KOPT-K1 (cell line): ENCODE measurements around the gene RNF14.

Experiments
- H3K27ac ChIP-seq: fragments of 200-600 bp; sonication (generic); 2 replicates; pipeline ENCODE4 v1.5.1; 2016; ENCODE audit warnings: antibody characterized with exemption, mild to moderate bottlenecking, low read depth, low read length; ENCODE audit not compliant: poor library complexity, severe bottlenecking
- H3K36me3 ChIP-seq: fragments of 200-600 bp; sonication (generic); 2 replicates; pipeline ENCODE4 v1.5.1; 2017; ENCODE audit warnings: antibody characterized with exemption, mild to moderate bottlenecking, low read length, moderate library complexity; ENCODE audit not compliant: insufficient read depth
- H3K9me3 ChIP-seq: fragments of 200-600 bp; sonication (generic); 2 replicates; pipeline ENCODE4 v1.5.1; 2017; ENCODE audit warnings: antibody characterized with exemption, low read length, mild to moderate bottlenecking; ENCODE audit not compliant: insufficient read depth, poor library complexity, severe bottlenecking

RNF14 gene

GRCh38 chr5:141958546-141959172, 10.2 kb upstream of the RNF14 start:
- no peaks in the 10 kb centered on the region for H3K9me3 ChIP-seq
- H3K27ac ChIP-seq: peak overlapping the region; percentile 41
- H3K36me3 ChIP-seq: no peaks in the 10 kb centered on the region

- Histone ChIP-seq H3K36me3 (no peaks in the 10 kb centered on the region), H3K27ac (no peak overlapping the region), H3K9me3 (no peaks in the 10 kb centered on the region)
Measured at GRCh38 chr5:141960018-141960417, 8.9 kb upstream of the RNF14 start.

DNA sequence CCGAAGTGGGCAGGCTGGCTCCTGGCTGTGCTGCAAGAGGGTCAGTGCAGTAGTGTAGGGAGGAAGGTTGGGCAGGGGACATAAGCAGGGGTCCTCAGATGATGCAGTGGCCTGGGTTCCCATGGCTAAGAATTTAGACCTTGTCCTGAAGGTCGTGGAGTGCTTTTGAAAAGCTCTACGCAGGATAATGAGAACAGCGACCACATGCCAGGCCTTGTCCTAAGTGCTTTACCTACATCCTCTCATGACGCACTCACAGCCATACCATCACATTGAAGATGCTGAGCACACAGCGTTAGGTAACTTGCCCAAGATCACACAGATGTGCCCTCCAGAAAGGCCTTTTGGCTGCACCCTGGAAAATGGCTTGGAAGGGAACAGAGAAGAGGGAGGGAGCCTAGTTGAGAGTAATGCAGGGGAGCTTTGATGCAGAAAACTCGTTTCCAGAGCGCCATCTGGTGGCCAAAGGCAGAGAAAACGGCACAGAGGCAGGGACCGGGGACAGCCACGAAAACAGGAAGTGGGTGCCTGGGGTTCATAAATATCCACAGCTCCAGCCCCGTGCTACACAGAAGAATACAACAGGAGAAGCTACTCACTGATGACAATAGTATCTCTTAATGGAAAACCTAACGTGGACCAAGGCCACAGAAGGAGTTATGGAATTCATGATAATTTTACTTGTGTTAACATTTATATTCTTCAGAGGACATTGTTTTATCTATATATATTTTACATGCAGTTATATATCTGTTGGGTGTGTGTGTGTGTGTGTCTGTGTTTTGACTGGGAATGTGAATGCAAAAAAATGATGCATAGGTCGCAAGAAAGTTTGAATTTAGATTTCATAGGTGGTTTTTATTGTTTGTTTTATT, 8.2 kb upstream of the RNF14 start:
- H3K9me3 ChIP-seq: no peaks in the 10 kb centered on the region
- no peaks in the 10 kb centered on the region for H3K36me3 ChIP-seq
- peak overlapping the region; percentile 47 for H3K27ac ChIP-seq

DNA sequence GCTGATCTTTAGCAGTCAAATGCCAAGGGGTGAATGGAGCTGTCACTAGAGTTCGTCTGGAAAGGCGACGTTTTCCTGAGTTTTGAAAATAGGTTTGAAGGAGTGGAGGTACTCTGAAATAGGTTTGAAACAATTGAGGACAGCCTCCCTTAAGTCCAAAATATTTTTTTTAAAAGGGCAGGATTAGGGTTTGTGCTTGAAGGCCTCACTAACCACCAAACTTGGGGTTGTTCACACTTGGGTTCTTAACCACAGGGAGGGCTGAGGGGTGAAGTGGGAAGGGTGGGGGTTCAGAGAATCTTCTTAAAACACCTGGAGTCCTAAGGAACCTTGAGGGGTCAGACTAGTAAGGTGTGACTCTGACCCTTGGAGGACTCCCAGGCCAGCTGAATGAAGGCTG, 7.4 kb upstream of the RNF14 start:
- H3K36me3 ChIP-seq: no peaks in the 10 kb centered on the region
- peak overlapping the region; percentile 47 for H3K27ac ChIP-seq
- no peaks in the 10 kb centered on the region for H3K9me3 ChIP-seq

DNA sequence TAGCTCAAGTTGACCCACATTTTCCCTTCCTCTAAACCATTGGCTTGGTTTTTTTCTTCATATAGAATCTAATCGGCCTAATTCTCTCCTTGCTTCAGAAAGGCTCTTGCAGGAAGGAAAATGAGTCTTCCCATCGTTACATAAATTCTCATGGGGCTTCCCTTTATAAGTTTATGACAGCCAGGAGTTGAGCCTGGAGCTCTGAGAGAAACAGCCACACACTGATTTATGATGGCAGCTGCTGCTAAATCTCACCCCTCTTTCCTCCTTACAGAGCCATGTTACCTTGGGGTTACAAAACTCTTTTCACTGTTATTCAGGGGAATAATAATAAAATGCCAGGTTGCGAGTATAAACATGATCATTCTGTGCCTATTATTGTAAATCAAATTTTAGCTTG, 5.2 kb upstream of the RNF14 start:
- no peaks in the 10 kb centered on the region for H3K9me3 ChIP-seq
- H3K36me3 ChIP-seq: no peaks in the 10 kb centered on the region
- no peak overlapping the region for H3K27ac ChIP-seq

GRCh38 chr5:141965071-141965470, 3.8 kb upstream of the RNF14 start:
- Histone ChIP-seq H3K27ac (no peak overlapping the region), H3K9me3 (no peaks in the 10 kb centered on the region), H3K36me3 (no peaks in the 10 kb centered on the region)

- Histone ChIP-seq H3K36me3 (no peaks in the 10 kb centered on the region), H3K9me3 (no peaks in the 10 kb centered on the region), H3K27ac (no peak overlapping the region)
Measured at GRCh38 chr5:141966275-141966962, 2.5 kb upstream of the RNF14 start.

DNA sequence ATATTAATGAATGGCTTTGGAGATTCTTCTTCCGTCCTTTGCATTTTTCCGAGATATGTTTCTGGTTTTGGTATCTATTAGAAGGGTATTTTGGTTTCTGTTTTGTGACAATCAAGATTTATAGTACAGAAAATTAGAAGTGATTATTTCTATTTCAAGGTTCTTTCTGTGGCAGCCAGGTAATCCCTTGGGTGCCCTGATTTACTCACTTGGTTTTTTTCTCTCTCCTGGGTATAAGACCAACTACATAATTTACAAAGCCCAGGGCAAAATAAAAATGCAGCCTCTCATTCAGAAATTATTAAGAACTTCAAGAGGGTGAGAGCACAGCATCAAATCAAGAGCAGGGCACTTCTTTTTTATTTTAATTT, 2.0 kb upstream of the RNF14 start:
- H3K27ac ChIP-seq: no peak overlapping the region
- H3K36me3 ChIP-seq: no peaks in the 10 kb centered on the region
- H3K9me3 ChIP-seq: no peaks in the 10 kb centered on the region

DNA sequence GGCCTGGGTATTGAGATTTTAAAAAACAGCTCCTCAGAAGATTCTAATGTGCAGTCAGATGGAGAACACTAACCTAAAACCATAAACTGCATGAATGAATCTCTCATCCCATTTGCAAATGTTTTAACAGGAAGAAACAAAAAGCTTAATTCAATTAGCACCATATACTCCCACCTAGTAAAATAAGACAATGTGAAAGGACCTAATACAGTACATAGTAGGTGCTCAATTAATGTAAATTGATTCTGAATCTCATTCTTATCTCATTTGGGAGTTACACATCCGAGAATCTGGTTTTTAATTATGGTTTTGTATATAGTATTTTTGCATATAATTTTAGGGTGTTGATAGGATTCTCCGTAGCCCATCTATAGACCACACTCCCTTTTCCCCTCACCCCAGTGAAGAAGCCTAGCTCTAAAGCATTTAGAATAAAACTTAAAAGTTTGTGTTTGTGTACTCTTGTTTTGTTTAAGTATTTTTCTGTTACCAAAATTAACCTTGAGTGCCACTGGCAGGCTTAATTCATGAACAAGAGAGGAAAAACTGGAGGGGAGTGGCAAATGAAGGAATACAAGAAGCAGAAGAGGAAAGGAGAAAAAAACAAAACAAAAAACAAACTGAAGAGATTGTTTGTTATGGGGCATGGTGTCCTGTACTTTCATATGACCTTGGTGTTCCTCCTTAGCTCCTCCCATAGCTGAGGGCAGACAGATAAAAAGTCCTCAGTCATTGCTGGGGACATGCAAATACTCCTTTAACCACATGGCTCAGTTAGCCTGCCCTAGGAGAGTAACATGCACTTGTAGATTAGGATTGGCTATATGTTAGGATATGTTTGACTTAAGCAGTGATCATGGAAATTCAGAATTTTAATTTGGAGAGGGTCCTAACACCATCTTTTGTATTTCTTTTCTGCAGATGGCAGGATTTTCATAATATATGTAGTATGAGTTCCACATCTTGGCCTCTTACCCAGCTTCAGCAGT, 1.2 kb downstream of the RNF14 start:
- Histone ChIP-seq H3K9me3 (no peaks in the 10 kb centered on the region), H3K27ac (peak overlapping the region; percentile 85), H3K36me3 (peaks cover 27% of the 10 kb centered on the region)

- Histone ChIP-seq H3K27ac (no peak overlapping the region), H3K9me3 (no peaks in the 10 kb centered on the region), H3K36me3 (peaks cover 61% of the 10 kb centered on the region)
Measured at GRCh38 chr5:141973871-141974595, 5.1 kb downstream of the RNF14 start.

DNA sequence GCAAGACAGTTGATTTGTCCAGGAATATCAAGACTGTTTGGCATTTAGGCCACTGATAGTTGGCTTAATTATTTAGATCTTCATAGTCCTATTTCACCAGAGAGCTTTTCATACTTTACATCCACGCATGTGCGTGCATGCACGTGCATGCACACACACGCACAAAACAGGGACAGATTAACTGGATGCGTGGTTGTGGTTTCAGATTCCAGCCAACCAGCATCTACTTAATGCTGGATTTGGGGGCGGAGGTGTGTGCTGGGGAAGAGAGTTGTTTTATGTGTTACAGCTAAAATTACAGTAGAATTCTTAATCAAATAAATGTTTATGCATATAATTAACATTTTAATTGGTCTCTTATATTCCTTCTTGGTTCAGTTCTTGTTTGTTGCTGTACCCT, 7.3 kb downstream of the RNF14 start:
- Histone ChIP-seq H3K36me3 (peaks cover 82% of the 10 kb centered on the region), H3K27ac (no peak overlapping the region), H3K9me3 (no peaks in the 10 kb centered on the region)

- H3K36me3 ChIP-seq: peaks cover 94% of the 10 kb centered on the region
- no peaks in the 10 kb centered on the region for H3K9me3 ChIP-seq
- no peak overlapping the region for H3K27ac ChIP-seq
Measured at GRCh38 chr5:141978389-141978788, 9.5 kb downstream of the RNF14 start.

- H3K27ac ChIP-seq: no peak overlapping the region
- H3K36me3 ChIP-seq: peaks cover 100% of the 10 kb centered on the region
- no peaks in the 10 kb centered on the region for H3K9me3 ChIP-seq
Measured at GRCh38 chr5:141982626-141983025, 13.7 kb downstream of the RNF14 start.

GRCh38 chr5:141986072-141986471, 17.2 kb downstream of the RNF14 start:
- Histone ChIP-seq H3K36me3 (peaks cover 86% of the 10 kb centered on the region), H3K27ac (no peak overlapping the region), H3K9me3 (no peaks in the 10 kb centered on the region)
